T-cell (primary cell): Measurements from ENCODE around the gene ZMYM3. TPM values are rescaled to one million over a fixed set of nuclear protein-coding genes. Genes with fewer than 3 reads are reported as not detected.

Experiments
- total RNA-seq, 35 experiments: library from RNA in 6 of 35; stranded (reverse) in 6 of 35; fragments of 120-200 nt in 1 of 35; gene quantifications; one replicate each; pipeline versions ENCODE4 v1.2.1 to v1.2.4 and lab custom pipeline; 2013 to 2026

The ZMYM3 gene
- total RNA-seq, 5 donors from 2014 or later (not counting 1 experiment from before 2014, with no cell fraction given), result 23.6 to 32.4 (median 28.7) TPM

Other genes with a start within 250 kb of the ZMYM3 start
- gene SNX12, start 185.8 kb downstream of the ZMYM3 start, total RNA-seq, result 10 to 100 TPM; 29.6 to 42.5 (median 33.1) TPM
- 10 to 100 TPM; 30.4 to 45.9 (median 38.1) TPM for gene FOXO4, start 158.3 kb downstream of the ZMYM3 start, total RNA-seq
- gene CXorf65, start 147.4 kb downstream of the ZMYM3 start, total RNA-seq, result 10 to 100 TPM; 33.8 to 86.6 (median 39.6) TPM
- gene IL2RG, start 142.6 kb downstream of the ZMYM3 start, total RNA-seq, result 100 to 1,000 TPM; 285 to 380 (median 312) TPM
- 10 to 100 TPM; 63.8 to 78.3 (median 72.0) TPM for gene MED12, start 135.5 kb downstream of the ZMYM3 start, total RNA-seq
- 1 to 10 TPM; 2.9 to 3.7 (median 3.2) TPM for gene NLGN3, start 109.3 kb downstream of the ZMYM3 start, total RNA-seq
- gene GJB1, start 30.9 kb downstream of the ZMYM3 start, total RNA-seq, result under 1 TPM in 2 of 5 donors, not detected in 3; 0.23 TPM
- 100 to 1,000 TPM; 322 to 419 (median 348) TPM for gene NONO, start 29.5 kb upstream of the ZMYM3 start, total RNA-seq
- gene ITGB1BP2, start 47.6 kb upstream of the ZMYM3 start, total RNA-seq, result 1 to 10 TPM; 2.3 to 4.0 (median 3.0) TPM
- 10 to 100 TPM; 61.4 to 70.0 (median 63.3) TPM for gene TAF1, start 112.2 kb upstream of the ZMYM3 start, total RNA-seq